B cell (primary cell): ENCODE data around the gene ITIH2.

Experiments used
- CTCF ChIP-seq: fragments of 200-600 bp; IDR thresholded peaks from one replicate; pipeline ENCODE4 v1.8.0; 2022; ENCODE audit warnings: antibody characterized with exemption, mild to moderate bottlenecking
- EZH2 ChIP-seq: IDR thresholded peaks from 2 replicates; pipeline ENCODE4 v1.6.1; 2012; ENCODE audit warnings: borderline replicate concordance, low read depth, mild to moderate bottlenecking, moderate library complexity, low read length; ENCODE audit not compliant: insufficient read depth, poor library complexity, severe bottlenecking

GRCh38 chr10:7722927-7723529, 19.9 kb downstream of the ITIH2 start:
- TF ChIP-seq CTCF = no peak
- TF ChIP-seq EZH2 = no peak
